Keratinocyte (primary cell): Measurements from ENCODE around the gene DDIT4. TPM values are rescaled to one million over a fixed set of nuclear protein-coding genes. Genes with fewer than 3 reads are reported as not detected.
A peak's percentile ranks its signal among the peaks of the same experiment; 100 is the strongest.

Experiments
- DNase-seq: peaks from one replicate; pipeline ENCODE4 v3.0.0-alpha.2; 2011; ENCODE audit warnings: low read depth, missing footprints, low spot score
- FAIRE-seq: peaks from 2 replicates; lab custom pipeline; 2011; peaks lifted over from hg19 to GRCh38; lab: Jason Lieb, UNC
- H2AFZ ChIP-seq: 2 replicates; pipeline ENCODE4 v1.6.0; 2012; ENCODE audit warnings: low read length, control low read depth, inconsistent platforms; ENCODE audit not compliant: control insufficient read depth
- H3K27ac ChIP-seq: 2 replicates; pipeline ENCODE4 v1.5.1; 2011; ENCODE audit warnings: low read length; ENCODE audit not compliant: control insufficient read depth, insufficient read depth
- H3K27me3 ChIP-seq: 3 replicates; pipeline ENCODE4 v1.6.0; 2011; ENCODE audit warnings: low read length; ENCODE audit not compliant: control insufficient read depth, insufficient read depth; ENCODE audit errors: extremely low read depth
- H3K36me3 ChIP-seq, 2 experiments: 2 replicates in 1 of 2; 3 replicates in 1 of 2; pipeline ENCODE4 v1.5.1; 2011; ENCODE audit warnings: low read length in 2 of 2, mild to moderate bottlenecking in 1 of 2; ENCODE audit not compliant: control insufficient read depth in 2 of 2, insufficient read depth in 2 of 2; ENCODE audit errors: extremely low read depth in 1 of 2
- H3K4me1 ChIP-seq: 3 replicates; pipeline ENCODE4 v1.5.1; 2011; ENCODE audit warnings: low read length; ENCODE audit not compliant: control insufficient read depth, insufficient read depth; ENCODE audit errors: extremely low read depth
- H3K4me2 ChIP-seq: 3 replicates; pipeline ENCODE4 v1.6.0; 2011; ENCODE audit warnings: low read depth, low read length; ENCODE audit not compliant: control insufficient read depth, insufficient read depth; ENCODE audit errors: extremely low read depth
- H3K4me3 ChIP-seq, 3 experiments: fragments of 200-600 bp in 1 of 3; sonication (generic) in 1 of 3; 2 replicates in 2 of 3; 3 replicates in 1 of 3; pipeline ENCODE4 v1.5.1; 2011 to 2016; ENCODE audit warnings: low read length in 3 of 3, mild to moderate bottlenecking in 3 of 3, control low read depth in 2 of 3, inconsistent platforms in 1 of 3, low read depth in 1 of 3, mixed read lengths in 1 of 3, mixed run types in 1 of 3, moderate library complexity in 1 of 3; ENCODE audit not compliant: control insufficient read depth in 2 of 3, insufficient read depth in 2 of 3; ENCODE audit errors: extremely low read depth in 1 of 3
- H3K79me2 ChIP-seq: 2 replicates; pipeline ENCODE4 v1.6.0; 2012; ENCODE audit warnings: low read length; ENCODE audit not compliant: control insufficient read depth, insufficient read depth
- H3K9ac ChIP-seq: 3 replicates; pipeline ENCODE4 v1.6.0; 2011; ENCODE audit warnings: low read length; ENCODE audit not compliant: control insufficient read depth, insufficient read depth; ENCODE audit errors: extremely low read depth
- H3K9me1 ChIP-seq: 3 replicates; pipeline ENCODE4 v1.6.0; 2011; ENCODE audit warnings: low read length; ENCODE audit not compliant: control insufficient read depth, insufficient read depth; ENCODE audit errors: extremely low read depth
- H3K9me3 ChIP-seq: 2 replicates; pipeline ENCODE4 v1.5.1; 2012; ENCODE audit warnings: low read depth, low read length; ENCODE audit not compliant: control insufficient read depth
- H4K20me1 ChIP-seq: 3 replicates; pipeline ENCODE4 v1.6.0; 2011; ENCODE audit warnings: low read length; ENCODE audit not compliant: control insufficient read depth, insufficient read depth; ENCODE audit errors: extremely low read depth
- CTCF ChIP-seq, 3 experiments: IDR thresholded peaks in 1 of 3; conservative IDR thresholded peaks in 1 of 3; optimal IDR thresholded peaks in 1 of 3; 2 replicates in 2 of 3; 3 replicates in 1 of 3; pipeline versions ENCODE3 to v1.5.1; 2011; ENCODE audit warnings: low read length in 3 of 3, mild to moderate bottlenecking in 3 of 3, moderate library complexity in 2 of 3, control low read depth in 1 of 3, inconsistent platforms in 1 of 3; ENCODE audit not compliant: insufficient read depth in 2 of 3; ENCODE audit errors: extremely low read depth in 1 of 3
- EZH2 ChIP-seq: IDR thresholded peaks from one replicate; pipeline ENCODE4 v1.6.1; 2012; ENCODE audit warnings: inconsistent platforms, mild to moderate bottlenecking, low read length, moderate library complexity
- dilution Hi-C: fragments of 300-500 bp; cut with MboI; formaldehyde crosslinking; loops from one replicate; pipeline ENCODE4 v1.7.0; 2020; ENCODE audit warnings: low sequenced_read_pairs; ENCODE audit not compliant: extremely low pct_ligation_motif_present
- polyA plus RNA-seq, 5 experiments: library from polyadenylated mRNA; depleted of rRNA in 3 of 5; stranded (reverse) in 3 of 5; stranded (forward) in 1 of 5; unstranded in 1 of 5; fragments of >200 nt; gene quantifications; 1 replicate in 1 of 5; 2 replicates in 3 of 5; 3 replicates in 1 of 5; pipeline versions ENCODE4 v1.2.1 to v1.2.3, GENCODE V29; 2011 to 2012; ENCODE audit warnings: missing spikeins in 2 of 5, low read depth in 1 of 5, low replicate concordance in 1 of 5

Gene DDIT4
- polyA plus RNA-seq, 1 donor (not counting 4 experiments of a cell fraction or from before 2014, with no cell fraction given) = 248 TPM

- H4K20me1 ChIP-seq = no peaks in the 10 kb centered on the region
These were observed 29.8 kb upstream of the DDIT4 start for GRCh38 chr10:72243822-72244437.

GRCh38 chr10:72244573-72245038, 29.1 kb upstream of the DDIT4 start:
- no peak overlapping the region for H3K4me2 ChIP-seq
- H4K20me1 ChIP-seq = no peaks in the 10 kb centered on the region
- no peak overlapping the region for H3K9ac ChIP-seq
- no peaks in the 10 kb centered on the region for H3K9me1 ChIP-seq
- no peak for DNase-seq
- H3K4me3 ChIP-seq = no peak overlapping the region
- peak overlapping the region; percentile 29 for H3K27ac ChIP-seq
- dilution Hi-C loops = no loop called here
- no peak for TF ChIP-seq EZH2
- TF ChIP-seq CTCF (optimal IDR thresholded peaks at IDR 0.05 in 1 of 3, IDR thresholded peaks at IDR 0.05 in 1 of 3, conservative IDR thresholded peaks at IDR 0.05 in 1 of 3; ENCODE audit: extremely low read depth in 1 of 3, insufficient read depth in 2 of 3, low read length in 3 of 3) = no peak
- H3K79me2 ChIP-seq = no peaks in the 10 kb centered on the region
- H3K27me3 ChIP-seq = no peaks in the 10 kb centered on the region
- peaks cover 37% of the 10 kb centered on the region for H3K4me1 ChIP-seq
- no peaks in the 10 kb centered on the region for H3K9me3 ChIP-seq
- peak overlapping the region; percentile 59 for H2AFZ ChIP-seq
- no peak for FAIRE-seq
- no peaks in the 10 kb centered on the region for H3K36me3 ChIP-seq

More at GRCh38 chr10:72243822-72244437, 29.8 kb upstream of the DDIT4 start:
- Histone ChIP-seq H3K9me1 (no peaks in the 10 kb centered on the region), H3K9me3 (no peaks in the 10 kb centered on the region), H3K4me3 (no peak overlapping the region), H3K36me3 (no peaks in the 10 kb centered on the region), H3K4me2 (no peak overlapping the region), H3K27ac (no peak overlapping the region), H3K27me3 (no peaks in the 10 kb centered on the region), H3K79me2 (no peaks in the 10 kb centered on the region), H3K4me1 (peaks cover 32% of the 10 kb centered on the region), H3K9ac (no peak overlapping the region), H2AFZ (peak overlapping the region; percentile 73)
- dilution Hi-C loops = no loop called here
- TF ChIP-seq EZH2 = no peak
- peak in 1 of 3 experiments; percentile 28 for TF ChIP-seq CTCF (optimal IDR thresholded peaks at IDR 0.05 in 1 of 3, IDR thresholded peaks at IDR 0.05 in 1 of 3, conservative IDR thresholded peaks at IDR 0.05 in 1 of 3; ENCODE audit: extremely low read depth in 1 of 3, insufficient read depth in 2 of 3, low read length in 3 of 3)
- FAIRE-seq (no peak), DNase-seq (no peak)
